Left lobe of liver (tissue), 2 donors: ENCODE data around the gene DDR2. TPM values are rescaled to one million over a fixed set of nuclear protein-coding genes. Genes with fewer than 3 reads are reported as not detected.

ENCODE experiments used
- ATAC-seq: fragments of 200-7000 bp; cut with Tn5 transposase; one replicate; pipeline ENCODE4 v1.9.1; 2020; ENCODE audit warnings: mild to moderate bottlenecking, moderate library complexity
- DNase-seq: peaks from one replicate; pipeline ENCODE4 v3.0.0-alpha.2; 2020; ENCODE audit warnings: low spot score
- total RNA-seq: library from RNA; stranded (reverse); gene quantifications from one replicate; pipeline ENCODE4 v1.2.1, GENCODE V29; 2021
- donor health status: DM: no; HTN: no; CAD: no; lungs with moderate emphysema.
- donor health status: DM: no; HTN: yes; CAD: no.

Gene DDR2
- total RNA-seq, 1 donor from 2014 or later = 2.0 TPM

DNA sequence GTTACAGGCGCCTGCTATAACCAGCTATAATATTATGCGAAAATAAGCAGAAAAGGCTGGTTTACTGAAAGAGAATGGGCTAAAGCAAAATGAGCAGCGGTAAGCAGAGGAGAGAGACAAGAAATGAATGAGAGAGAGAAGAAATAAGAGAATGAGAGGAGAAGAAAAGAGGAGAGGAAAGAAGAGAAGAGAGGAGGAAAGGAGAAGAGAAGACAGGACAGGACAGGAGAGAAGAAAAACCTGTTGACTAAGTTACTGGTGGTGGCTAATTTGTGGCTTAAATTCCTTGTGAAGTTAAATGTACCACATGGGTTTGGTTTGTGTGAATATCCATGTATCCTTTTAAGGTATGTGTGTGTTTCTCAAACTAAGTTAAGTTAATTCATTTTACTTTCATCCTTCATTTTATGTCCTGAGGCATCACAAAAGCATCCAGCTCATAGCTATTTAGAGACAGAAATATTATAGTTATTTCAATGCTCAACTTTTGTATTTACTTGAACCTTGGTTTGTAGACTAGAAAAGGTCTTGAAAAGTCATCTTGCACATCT, 3.1 kb upstream of the DDR2 start:
- DNase-seq (no peak), ATAC-seq (no peak)

DNA sequence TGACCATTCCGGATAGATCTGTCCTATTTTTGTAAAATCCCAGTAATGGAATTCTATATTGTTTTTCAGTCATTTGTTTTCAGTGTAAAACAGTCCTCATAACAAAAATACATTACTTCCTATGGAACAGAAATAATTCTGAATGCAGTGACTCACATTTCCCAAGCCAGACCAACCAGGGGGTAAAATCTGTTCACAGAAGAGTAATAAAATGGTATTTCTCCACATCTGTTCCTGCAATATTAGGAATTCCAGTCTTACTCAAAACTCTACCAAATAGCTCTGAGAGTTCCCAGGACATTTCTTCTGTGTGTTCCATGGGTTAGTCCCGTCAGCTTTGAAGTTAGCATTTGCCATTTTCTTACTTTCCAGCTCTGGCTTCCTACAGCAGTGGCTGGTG, 2.6 kb upstream of the DDR2 start:
- no peak for ATAC-seq
- no peak for DNase-seq

DNA sequence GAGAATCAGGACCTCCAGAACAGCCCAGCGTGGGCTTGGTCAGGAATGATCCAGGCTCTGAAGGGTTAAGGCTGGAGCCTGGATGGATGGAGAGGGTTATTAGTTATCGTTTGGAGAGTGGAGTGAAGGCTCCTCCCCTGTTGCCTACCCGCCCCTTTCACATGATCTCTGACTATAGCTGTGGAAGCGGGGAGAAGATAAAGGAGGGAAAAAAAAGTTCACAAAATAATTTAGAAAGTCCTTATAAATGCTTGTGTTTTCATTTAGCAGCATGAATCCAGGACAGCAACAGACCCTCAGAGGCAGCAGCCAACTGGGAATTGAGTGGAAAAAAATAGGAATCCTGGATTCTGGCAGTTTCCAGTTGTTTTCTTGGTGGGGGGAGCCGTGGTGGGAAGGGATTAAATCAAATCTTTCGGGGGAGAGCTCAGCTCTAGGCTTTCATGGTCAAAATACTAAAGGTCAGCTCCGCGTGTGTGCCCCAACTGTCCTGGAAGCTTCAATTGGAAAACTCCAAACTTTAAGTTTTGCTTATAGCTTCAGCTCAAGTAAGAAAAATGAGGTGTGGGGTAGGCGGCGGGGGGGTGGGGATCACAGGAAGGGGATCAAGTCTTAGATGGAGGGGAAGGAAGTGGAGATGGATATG, 595 bp upstream of the DDR2 start:
- no peak for DNase-seq

DNA sequence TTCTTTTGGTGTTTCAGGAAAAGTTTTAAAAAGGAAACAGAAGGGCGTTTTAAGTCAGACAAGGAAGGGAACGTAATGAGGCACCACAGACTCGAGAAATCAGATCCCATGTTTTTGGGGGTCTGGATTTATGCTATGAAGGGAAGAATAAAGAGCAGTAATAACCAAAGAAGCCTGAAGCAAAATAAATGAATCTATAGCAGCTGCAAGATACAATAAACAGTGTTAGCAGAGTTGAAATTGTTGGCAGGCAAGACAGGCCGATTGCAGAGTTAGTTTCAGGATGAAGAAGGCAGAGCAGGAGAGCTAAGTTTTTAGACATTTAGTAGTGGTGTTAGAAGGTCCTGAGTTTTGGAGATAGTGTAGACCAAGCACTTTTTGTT, 425 bp downstream of the DDR2 start:
- ATAC-seq (no peak), DNase-seq (no peak)

More for the DNA sequence above, 595 bp upstream of the DDR2 start:
- peak; percentile 59 for ATAC-seq

DNA sequence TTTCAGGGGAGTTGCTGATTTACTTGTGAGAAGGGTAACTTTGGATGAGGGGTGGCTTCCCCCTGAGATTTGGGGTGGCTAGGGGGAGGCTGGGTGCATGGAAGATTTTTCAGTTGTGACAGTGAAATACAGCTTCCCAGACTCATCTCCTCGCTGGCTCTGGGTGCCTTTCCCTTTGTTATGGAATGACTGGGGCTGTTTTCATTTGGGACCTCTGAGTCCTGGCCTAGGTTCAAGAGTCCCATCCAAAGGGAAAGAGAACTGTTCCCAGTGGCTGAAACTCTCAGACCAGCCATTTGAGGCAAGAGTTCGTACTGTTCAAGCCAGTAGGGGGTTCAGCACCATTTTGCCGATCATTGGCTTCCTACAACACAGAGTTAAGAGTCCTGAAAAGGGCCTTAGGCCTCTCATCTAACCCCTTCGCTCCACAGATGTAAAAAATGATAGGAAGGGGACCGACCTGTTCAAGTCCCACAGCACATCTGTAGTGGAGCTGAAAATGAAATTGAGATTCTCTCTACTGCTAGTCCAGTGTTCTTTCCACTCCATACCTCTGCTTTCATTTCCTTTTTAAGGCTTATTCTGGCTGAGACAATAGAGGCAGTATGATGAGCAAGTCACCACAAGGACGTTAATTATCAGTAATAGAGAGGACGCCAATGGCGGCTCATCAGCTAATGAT, 958 bp downstream of the DDR2 start:
- DNase-seq (no peak), ATAC-seq (peak; percentile 23)

DNA sequence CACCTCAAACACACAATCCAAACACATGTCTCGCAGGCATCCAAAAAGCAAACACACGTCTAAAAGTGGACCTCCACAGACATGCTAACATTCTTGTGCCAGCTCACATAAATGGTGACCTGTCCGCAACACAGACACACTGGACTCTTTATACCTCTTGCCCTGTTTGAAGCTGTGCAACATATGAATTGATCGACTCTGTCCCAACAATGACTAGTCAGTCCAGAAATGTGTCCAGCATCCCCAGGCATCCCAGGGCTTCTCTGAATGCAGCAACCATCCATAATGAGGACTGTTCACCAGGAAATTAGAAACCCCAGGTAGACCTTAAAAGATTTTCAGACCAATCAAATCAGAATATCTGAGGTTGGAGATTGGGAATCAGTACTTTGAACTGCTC, 3.2 kb downstream of the DDR2 start:
- ATAC-seq = no peak

DNA sequence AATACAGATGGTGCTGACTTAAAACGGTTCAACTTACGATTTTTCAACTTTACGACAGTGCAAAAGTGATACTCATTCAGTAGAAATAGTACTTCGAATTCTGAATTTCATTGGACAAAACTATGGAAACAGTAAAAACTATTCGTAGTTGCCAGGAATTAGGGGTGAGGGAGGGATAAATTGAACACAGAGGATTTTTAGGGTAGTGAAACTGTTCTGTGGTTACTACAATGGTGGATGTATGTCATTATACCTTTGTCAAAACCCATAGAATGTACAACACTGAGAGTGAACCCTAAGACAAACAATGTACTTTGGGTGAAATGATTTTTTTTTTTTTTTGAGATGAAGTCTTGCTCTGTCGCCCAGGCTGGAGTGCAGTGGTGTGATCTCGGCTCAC, 7.5 kb downstream of the DDR2 start:
- ATAC-seq = no peak

More for the DNA sequence above, 3.2 kb downstream of the DDR2 start:
- DNase-seq = no peak

DNA sequence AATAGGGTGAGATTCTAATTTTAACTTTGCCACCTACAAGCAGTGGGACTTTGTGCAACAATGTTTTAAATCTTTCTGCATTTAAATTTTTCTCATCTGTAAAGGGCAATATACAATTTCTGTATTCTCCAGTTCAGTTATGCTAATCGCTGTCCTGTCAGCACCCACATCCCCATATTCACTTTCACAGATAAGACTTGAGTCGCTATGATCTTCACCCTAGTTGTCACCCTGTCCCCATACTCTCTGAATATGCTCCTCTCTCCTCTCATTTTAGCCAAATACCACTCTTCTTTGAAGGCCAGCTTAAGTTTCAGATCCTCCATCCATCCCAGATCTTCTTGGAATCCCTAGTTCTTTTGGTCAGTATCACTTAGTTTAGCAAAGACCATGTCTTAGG, 8.8 kb downstream of the DDR2 start:
- ATAC-seq = no peak

More for the DNA sequence above, 7.5 kb downstream of the DDR2 start:
- DNase-seq = no peak

DNA sequence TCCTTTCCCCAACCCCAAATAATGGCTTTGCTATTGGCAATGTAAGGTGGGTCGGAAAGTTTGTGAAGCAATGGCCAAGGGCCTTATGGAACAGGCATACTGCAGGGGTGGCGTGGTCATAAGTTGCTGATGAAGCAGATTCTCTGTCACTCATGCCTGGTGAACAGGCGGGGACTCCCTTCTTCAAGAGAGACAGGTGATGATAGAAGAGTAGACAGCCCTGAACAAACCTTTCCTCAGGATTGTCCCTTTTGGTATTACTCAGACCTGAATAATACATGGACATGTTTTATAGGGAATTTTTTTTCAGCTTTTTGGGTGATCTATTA, 12.7 kb downstream of the DDR2 start:
- DNase-seq (no peak), ATAC-seq (no peak)

More for the DNA sequence above, 8.8 kb downstream of the DDR2 start:
- no peak for DNase-seq

DNA sequence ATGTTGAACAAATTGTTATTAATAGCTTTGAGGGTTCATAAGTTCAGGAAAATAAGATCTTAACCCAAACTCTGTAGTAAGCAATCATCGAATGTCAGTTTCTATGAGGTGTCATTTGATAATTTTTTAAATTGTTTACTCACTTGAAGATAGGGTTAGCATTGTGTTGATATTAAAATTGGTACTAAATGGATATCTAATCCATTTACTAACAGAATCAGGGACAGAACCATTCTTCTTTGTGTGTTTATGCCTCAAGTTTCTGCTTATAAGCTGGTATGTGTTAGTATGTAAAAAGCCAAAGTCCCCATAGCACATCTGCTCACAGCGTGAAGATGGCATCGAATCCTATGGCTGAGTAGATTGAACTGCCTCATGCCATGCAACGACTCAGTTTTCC, 13.4 kb downstream of the DDR2 start:
- no peak for ATAC-seq
- no peak for DNase-seq

DNA sequence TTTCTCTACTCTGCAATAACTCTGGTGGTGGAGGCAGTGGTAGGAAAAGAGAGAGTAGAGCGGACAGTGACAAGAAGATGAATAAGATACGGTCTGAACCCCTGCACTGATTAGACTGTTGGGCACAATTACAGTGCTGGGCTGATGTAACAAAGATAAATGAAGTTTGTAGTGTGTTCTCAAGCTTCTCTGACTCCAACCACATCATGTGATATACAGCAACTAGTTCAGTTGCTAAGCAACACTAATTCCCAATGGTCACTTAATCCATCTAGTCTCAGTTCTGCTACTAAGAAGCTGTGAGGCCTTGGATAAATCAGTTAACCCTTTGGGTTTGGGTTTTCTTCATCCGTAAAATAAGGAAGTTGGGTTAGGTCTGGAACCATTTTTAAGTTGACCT, 17.3 kb downstream of the DDR2 start:
- ATAC-seq (no peak), DNase-seq (no peak)

DNA sequence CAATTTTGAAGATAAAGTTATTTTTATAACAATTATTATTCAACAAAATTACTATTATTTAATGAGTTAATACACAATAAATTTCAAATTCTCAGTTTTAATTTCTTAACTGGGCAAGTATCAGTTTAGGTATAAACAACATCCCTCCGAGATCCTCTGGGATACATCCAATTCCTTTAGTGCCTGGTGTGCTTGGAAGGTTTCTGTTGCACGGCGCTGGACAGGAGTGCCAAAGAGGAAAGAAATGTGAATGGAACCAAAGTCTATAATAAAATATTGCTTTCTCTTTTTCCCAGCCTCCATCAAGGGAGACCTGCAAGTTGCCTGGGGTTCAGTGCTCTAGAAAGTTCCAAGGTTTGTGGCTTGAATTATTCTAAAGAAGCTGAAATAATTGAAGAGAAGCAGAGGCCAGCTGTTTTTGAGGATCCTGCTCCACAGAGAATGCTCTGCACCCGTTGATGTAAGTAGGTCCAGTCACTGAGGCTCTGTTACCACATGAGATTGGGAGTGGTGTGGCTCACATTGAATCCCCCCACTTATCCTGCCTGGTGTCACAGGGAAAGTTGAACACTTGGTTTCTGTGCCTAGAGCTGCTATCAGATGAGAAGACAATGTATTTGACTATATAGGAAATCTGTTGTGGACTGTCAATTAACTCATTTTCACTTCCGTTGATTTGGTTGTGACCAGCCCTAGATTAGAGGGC, 22.8 kb downstream of the DDR2 start:
- ATAC-seq (no peak), DNase-seq (no peak)

DNA sequence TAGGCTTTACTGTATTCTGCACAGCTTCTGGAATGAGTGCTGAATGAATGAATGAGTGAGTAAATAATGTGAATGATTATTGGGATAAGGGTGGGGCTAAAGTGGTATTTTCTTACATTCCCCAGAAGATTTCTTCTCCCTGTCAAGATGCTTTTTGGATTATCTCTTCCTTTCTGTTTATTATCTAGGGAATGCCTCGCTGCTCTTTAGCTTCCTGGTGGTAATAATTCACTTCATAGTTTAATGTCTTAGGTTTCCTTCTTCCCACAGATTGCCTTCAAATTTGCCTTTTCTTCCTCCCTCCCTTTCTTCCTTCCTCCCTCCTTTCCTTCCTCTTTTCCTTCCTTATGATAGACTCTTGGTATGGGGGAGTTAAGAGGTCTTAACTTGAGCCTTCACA, 24.0 kb downstream of the DDR2 start:
- ATAC-seq (no peak), DNase-seq (no peak)

DNA sequence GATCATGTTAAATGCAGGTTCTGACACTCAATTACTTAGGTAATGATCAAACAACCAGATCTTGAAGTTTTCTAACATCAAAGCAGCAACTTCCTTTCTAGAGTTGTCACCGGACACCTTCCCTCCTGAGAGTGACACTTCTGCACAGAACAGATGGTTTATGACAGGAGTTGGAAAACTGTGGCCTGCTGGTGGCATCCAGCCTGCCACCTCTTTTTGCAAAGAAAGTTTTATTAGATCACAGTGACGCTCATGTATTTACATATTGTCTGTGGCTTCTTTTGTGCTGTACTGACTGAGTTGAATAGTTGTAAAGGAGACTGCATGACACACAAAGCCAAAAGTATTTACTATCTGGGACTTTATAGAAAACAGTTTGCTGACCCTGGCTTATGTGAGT, 28.3 kb downstream of the DDR2 start:
- ATAC-seq (no peak), DNase-seq (no peak)

DNA sequence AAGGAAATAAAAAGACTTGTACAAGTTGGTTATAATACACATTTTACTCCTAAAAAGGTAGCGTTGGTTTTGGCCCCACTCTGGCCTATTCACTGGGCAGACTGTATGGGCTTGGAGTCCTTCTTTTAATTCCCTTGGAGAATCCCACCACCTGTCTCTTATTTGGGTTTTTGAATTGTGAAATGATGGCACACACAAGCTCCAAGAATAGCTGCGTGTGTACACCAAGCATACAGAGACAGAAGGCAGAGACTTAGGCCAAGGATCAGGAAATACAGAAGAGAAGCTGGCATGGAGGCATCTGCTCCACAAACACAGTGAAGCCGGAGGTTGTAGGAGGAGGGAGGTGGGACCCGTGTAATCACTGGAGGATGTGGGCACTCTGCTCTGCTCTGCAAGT, 29.1 kb downstream of the DDR2 start:
- DNase-seq = no peak
- ATAC-seq = no peak

DNA sequence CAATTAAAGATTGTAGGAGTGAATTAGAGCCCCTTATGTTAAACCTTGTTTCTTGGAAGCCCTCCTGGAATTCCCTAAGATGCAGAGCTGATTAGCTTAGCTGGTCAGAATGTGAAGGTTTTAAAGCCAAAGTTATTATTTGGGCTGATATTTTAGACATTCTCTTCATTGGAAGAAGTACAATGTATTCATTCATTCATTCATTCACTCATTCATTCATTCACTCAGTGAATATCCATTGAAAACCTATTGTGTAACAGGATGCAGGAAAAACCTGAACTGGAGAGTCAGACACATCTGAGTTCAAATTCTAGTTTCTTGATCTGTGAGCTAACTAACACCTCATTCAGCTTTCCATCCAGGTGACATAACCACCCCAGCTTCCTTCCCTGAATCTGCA, 29.7 kb downstream of the DDR2 start:
- DNase-seq = no peak
- no peak for ATAC-seq

DNA sequence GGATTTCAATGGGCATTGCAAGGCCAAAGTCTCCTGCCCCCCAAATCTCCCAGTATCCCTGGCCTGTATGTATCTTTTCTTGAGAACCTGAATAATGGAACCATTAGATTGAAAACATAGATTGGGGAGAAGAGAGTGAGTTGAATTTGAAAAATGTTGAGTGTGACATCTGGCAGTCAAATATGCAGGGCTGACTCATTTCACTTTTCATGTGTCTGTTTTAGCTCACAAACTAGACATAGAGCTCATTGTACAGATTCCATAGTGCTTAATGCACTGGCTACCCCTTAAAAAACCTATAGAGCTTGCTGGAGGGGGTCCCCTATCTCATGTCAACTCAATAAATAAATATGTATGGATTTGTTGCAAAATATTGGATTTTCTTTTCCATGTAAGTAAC, 30.8 kb downstream of the DDR2 start:
- ATAC-seq (no peak), DNase-seq (no peak)

DNA sequence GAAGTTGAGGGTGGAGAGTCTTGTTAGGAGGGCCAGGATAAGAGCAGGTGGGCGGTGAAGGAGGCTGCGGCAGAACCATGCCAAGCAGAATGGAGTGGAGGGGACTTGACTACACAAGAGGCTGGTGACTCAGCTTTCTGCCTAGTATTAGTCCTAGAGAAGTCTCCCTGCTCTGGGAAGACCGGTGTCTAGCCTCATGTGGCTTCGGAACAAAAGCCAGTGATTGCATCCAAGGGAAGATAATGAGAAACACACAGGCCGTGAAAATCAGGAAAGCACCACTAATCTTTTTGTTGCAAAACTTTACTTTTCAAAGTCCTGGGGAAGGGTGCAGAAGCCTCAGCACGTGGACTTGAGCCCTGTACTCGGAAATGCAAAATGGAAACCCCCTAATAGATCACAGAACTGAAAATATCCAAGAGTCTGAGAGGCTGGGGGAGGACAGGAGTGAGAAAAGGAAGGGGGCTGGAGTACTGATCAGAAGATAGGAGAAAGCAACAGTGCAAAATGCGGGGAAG, 31.4 kb downstream of the DDR2 start:
- DNase-seq = no peak
- no peak for ATAC-seq

DNA sequence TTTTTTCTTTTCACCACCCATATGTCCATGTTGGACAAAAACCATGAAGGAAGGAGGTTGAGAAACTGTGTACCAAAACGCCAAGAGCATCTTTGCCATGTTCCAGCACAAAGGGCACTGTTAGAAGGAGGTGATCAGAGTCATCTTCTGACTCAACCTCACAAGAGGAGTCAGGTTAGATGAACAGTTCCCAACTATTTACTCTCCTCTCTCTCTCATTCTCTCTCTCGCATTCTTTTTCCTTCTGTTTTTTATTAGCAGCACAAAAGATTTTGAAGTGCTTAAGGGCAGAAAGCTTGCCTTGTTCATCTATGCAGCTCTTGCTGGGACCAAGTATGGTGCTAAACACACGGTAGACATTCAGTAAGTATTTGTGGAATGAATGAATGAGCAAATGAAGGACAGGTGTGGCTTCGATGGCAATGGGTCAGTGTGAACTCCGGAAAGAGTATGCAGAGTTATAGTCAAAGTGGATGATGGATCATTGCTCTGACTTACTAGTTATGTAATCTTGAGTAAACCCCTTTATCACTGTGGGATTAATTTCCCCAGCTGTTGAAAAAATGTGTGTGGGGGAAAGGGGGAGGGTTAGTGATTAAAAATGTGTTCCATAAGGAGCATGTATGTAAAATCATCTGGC, 33.9 kb downstream of the DDR2 start:
- no peak for ATAC-seq
- DNase-seq = no peak

DNA sequence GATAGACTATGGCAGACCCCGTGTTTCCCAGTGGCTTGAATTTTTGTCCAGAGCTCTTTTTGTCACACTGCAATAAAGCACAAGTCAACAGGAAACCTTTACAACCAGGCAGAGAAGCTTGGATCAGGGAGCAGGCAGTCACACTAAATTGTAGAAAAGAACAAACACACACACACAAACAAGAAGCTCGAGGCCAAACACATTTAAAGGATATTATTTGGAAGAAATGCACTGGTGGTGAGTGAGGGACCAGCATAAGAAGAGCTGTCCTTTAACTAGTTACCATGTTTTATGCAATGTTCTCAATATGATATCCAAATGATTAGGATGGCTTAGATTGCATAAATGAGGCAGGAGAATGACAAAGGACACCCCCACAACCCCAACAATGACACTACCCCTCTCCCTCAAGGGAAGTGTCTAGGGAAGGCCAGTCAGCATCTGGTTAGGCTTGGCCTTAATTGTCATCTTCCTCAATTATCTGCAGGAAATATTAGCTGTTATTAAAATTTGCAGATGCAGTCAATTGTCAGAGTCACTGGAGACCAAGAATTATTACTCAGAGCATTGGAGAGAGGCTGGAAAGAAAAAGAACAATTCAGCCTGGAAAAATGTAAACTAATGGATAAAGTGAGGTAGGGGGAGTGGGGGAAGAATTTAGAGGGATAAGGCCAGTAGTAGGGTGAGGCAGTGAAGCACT, 35.3 kb downstream of the DDR2 start:
- ATAC-seq = no peak
- no peak for DNase-seq
